ENCODE measurements around the gene S100PBP.
A peak's percentile ranks its signal among the peaks of the same experiment; 100 is the strongest.
"Not testable (repeated sequence)": the region's sequence is repeated elsewhere in the genome, so short reads cannot be mapped to it uniquely, and the experiment has no call there.

S100PBP gene

DNA sequence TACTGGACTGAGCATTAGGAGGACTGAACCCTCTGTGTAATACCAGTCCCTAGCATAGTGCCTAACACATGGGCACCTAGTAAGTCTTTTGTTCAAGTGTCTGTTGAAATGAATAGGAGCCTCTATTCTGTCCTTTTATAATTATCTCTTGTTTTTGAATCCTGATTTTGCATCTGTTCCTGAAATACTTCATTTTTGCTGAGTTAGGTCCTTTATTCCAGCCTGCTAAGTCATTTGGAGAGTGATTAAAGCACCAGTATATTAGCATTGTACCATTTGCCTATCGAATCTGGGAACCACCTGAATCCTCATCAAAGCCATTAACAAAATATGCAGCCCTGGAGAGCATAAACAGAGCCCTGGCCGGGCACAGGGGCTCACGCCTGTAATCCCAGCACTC is 32.6 kb upstream of the S100PBP start:
- no peak for DNase-seq (ENCODE audit: low read depth)

GRCh38 chr1:32786856-32787255 is 30.6 kb upstream of the S100PBP start:
- no peak for DNase-seq (ENCODE audit: low read depth)

DNA sequence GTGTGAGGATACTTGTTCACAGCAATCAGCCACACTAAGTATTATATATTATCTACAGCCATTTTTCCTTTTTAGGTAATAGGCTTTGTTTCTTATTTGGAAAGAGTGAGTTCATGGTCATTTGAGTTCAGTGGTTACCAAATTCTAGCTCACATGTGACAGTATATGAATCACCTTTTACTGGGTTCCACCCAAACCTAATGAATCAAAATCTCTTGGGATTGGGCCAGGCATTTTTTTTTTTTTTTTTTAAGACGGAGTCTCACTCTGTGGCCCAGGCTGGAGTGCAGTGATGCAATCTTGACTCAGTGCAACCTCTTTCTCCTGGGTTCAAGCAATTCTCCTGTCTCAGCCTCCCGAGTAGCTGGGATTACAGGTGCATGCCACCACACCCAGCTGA is 28.1 kb upstream of the S100PBP start:
- DNase-seq (ENCODE audit: low read depth), result not testable (repeated sequence)

DNA sequence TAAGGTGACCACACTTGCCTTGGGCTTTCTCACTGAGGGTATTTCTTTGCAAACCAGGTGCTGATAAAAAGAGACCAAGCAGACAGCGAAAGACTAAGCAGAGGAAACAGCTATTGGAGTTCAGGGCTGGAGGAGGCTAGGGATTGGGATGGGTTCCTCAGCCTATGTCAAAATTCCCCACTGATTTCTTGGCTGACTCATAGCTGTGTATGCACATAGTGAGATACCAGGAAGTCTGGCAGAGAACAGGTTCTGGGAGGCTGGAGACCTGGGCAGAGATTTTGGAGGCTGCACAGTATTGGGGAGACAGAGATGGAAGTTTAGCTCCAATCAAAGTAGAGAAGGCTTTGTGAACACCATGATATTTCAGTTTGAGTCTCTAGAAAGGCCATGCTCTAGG is 25.6 kb upstream of the S100PBP start:
- DNase-seq (ENCODE audit: low read depth), result no peak

GRCh38 chr1:32795763-32796162 is 21.7 kb upstream of the S100PBP start:
- not testable (repeated sequence) for DNase-seq (ENCODE audit: low read depth)

DNA sequence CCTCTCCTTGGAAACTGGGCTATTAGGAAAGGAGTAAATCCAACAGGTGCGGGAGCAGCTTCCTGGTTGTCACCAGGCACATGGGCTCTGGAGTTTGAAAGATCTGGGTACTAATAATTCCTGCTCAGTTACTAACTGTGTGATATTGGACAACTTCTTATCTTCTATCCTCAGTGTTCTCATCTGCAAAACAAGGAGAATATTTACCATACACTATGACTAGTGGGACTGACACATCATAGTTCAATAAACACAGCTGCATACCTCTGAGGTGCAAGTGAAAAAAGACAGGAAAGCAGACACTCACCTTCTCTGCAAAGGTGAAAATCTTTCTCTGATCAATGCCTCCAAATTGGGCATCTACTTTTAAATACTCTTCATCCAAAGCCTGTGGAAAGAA is 20.0 kb upstream of the S100PBP start:
- DNase-seq (ENCODE audit: low read depth), result no peak

- no peak for DNase-seq (ENCODE audit: low read depth)
These were observed 19.3 kb upstream of the S100PBP start for GRCh38 chr1:32798191-32798590.

- no peak for DNase-seq (ENCODE audit: low read depth)
These were observed 18.6 kb upstream of the S100PBP start for GRCh38 chr1:32798679-32799416.

DNA sequence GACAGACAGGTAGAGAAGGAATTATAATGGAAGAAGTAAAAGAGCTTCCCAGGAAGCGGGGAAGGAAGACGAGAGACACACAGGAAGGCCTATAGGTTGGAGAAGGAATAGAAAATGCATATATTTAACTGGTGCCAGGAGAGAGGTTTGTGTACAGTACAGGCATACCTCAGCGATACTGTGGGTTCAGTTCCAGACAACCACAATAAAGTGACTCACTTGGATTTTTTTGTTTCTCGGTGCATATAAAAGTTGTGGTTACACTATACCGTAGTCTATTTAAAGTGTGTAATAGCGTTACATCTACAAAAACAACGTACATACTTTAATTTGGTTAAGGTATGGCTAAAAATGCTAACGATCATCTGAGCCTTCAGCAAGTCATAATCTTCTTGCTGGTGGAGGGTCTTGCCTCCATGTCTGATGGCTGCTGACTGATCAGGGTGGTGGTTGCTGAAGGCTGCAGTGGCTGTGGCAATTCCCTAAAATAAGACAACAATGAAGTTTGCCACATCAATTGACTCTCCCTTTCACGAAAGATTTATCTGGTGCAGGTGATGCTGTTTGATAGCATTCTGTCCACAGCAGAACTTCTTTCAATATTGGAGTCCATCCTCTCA is 16.2 kb upstream of the S100PBP start:
- DNase-seq (ENCODE audit: low read depth), result peak; percentile 7

DNA sequence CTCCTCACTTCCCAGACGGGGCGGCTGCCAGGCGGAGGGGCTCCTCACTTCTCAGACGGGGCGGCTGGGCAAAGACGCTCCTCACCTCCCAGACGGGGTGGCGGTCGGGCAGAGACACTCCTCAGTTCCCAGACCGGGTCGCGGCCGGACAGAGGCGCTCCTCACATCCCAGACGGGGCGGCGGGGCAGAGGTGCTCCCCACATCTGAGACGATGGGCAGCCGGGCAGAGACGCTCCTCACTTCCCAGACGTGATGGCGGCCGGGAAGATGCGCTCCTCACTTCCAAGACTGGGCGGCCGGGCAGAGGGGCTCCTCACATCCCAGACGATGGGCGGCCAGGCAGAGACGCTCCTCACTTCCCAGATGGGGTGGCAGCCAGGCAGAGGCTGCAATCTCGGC is 13.0 kb upstream of the S100PBP start:
- not testable (repeated sequence) for DNase-seq (ENCODE audit: low read depth)

GRCh38 chr1:32806290-32806689 is 11.2 kb upstream of the S100PBP start:
- no peak for DNase-seq (ENCODE audit: low read depth)

DNA sequence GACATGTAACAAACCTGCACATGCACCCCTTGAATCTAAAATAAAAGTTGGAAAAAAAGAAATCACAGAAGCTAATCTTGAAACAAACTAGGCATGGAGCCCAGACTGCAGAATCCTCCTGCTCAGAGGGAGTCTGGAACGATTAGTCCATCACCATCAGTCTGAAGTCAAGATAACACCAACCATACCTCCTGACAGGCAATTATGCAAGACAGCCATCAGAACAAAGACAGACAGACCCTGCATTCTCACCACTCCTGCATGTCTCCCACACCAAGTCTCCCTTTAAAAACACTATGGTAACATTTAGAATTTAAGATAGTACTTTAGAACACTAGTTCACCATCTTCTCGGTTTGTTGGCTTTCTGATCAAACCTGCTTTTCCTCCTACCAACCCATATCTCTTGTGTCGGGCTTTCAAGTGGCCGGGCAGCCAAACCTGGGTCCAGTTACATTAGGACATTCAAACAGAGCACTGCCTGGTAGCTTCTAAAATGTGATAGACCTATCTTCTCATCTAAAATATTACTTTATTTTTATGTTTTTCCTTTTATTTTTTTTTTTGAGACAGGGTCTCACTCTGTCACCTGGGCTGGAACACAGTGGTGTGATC is 10.4 kb upstream of the S100PBP start:
- DNase-seq (ENCODE audit: low read depth), result no peak

DNA sequence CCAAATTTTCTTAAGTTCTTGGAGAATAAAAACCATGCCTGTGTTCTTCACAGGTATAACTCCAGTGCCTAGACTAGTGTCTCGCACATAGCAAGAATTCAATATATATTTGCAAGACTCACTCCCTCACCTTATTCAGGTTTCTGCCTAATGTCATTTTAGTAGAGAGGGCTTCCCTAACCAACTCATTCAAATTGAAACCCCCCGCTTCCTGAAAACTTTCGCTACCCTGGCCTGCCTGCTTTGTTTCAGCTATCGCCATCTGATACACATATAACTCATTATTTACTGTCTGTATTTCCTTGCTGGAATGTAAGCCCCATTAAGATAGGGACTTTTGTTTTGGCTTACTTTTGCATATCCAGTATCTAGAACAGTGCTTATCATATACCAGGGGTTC is 8.9 kb upstream of the S100PBP start:
- DNase-seq (ENCODE audit: low read depth), result no peak

- DNase-seq (ENCODE audit: low read depth), result no peak
These were observed 7.1 kb upstream of the S100PBP start for GRCh38 chr1:32810358-32810757.

DNA sequence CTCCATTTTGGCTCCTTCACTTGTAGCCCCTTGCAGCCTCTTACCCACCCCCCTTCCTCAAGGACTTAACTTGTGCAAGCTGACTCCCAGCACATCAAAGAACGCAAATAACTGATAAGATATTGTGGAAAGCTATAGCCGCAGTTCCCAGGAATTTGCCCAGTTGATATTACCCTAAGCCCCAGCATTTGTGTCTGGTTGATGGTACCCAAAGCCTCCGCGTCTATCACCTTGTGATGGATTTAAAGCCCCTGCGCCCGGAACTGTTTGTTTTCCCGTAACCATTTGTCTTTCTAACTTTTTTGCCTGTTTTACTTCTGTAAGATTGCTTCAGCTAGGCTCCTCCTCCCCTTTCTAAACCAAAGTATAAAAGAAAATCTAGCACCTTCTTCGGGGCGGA is 6.2 kb upstream of the S100PBP start:
- DNase-seq (ENCODE audit: low read depth), result no peak

DNA sequence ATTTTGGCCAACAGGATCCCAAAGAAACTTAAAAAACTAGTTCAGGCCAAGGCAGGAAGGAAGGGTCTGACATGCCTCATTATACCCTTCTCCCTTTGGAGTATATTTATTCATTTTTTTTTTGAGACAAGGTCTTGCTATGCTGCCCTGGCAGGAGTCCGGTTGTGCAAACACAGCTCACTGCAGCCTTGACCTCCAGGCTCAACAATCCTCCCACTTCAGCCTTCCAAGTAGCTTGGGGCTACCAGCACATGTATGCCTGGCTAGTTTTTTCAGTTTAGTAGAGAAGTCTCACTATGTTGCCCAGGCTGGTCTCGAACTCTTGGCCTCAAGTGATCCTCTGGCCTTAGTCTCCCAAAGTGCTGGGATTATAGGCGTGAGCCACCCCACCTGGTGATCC is 5.5 kb upstream of the S100PBP start:
- DNase-seq (ENCODE audit: low read depth), result no peak

DNA sequence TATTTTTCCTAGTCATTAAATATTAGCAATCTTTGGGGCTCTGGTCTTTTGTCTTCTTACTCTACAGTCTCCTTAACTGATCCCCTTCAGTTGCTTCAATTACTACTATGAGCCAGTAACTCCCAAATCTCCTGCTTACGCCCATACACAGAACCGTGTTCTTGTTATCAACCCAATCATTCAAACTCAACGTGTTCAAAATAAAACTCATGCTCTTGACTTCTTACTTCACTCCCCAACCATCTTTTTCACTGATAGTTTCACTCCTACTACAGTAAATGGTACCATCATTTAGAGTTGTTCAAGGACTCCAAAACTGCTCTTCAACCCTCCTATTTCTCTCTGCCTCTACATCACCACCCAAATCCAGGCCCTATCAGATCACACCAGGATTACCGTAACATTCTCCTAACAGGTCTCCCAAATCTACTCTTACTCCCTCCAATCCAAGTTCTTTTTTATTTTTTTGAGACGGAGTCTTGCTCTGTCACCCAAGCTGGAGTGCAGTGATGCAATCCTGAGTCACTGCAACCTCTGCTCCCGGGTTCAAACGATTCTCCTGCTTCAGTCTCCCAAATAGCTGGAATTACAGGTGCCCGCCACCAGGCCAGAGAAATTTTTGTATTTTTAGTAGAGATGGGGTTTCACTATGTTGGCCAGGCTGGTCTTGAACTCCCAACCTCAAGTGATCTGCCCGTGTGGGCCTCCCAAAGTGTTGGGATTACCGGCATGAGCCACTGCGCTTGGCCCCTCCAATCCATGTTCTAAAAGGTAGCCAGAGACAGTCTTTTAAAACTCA is 3.3 kb upstream of the S100PBP start:
- no peak for DNase-seq (ENCODE audit: low read depth)

- no peak for DNase-seq (ENCODE audit: low read depth)
These were observed 736 bp upstream of the S100PBP start for GRCh38 chr1:32816676-32817158.

DNA sequence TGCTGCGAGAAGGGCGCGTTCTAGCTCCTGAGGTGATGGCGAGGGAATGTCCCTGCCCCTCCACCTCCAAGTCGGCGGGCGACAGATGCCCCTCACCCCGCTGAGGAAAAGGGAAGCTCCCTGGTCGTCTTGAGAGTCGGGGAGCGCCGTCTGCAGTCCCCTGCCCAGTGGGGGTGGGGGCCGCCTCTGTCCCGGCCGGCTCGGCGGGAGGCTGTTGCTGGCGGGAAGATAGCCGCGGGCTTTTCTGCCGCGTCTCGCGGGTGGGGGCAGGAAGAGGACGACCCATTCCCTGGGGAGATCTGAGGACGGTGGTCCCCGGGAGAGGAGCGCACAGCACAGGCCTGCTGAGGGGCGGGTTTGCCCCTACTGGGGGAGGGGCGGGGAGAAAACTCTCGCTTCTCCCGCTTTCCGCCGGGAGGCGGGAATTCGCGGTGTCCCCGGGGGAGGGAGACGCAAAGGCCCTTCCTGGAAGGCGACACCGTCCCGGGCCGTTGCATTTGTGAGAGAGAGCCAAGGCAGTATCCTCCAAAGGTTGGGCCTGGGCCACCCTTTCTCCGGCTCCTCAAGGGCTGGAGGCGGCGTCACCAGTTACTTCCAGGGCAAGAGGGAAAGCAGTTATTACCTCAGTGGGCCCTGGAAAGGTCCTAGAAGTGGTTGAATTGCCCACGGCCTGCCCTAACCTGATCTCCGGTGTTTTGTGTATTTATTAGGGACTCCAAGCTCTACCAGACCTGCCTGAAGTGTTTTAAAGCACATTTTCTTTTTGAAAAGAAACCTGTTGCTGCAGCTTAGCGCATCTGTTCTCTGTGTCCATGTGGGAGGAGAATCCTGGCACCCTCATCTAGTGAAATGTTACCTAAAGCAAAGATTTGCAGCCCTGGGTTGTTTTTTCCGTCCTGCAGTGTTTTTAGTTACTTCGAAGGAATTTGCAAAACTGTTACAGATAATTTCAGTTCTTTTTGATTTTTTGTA is 648 bp downstream of the S100PBP start:
- DNase-seq (ENCODE audit: low read depth), result peak; percentile 13

GRCh38 chr1:32818804-32819541 is 1.5 kb downstream of the S100PBP start:
- DNase-seq (ENCODE audit: low read depth), result no peak

All from T follicular helper cell (primary cell).